Neural progenitor cell (in vitro differentiated cells): ENCODE measurements around the gene VPS13D. TPM values are rescaled to one million over a fixed set of nuclear protein-coding genes. Genes with fewer than 3 reads are reported as not detected.

ENCODE experiments used
- DNase-seq: peaks from one replicate; pipeline ENCODE4 v3.0.0-alpha.2; 2016; ENCODE audit warnings: low spot score
- H2AFZ ChIP-seq: fragments of 200-600 bp; sonication (generic); replicated peaks from 2 replicates; pipeline ENCODE4 v1.6.1; 2016; ENCODE audit warnings: antibody characterized with exemption
- H3F3A ChIP-seq: fragments of 200-600 bp; sonication (generic); 2 replicates; pipeline ENCODE4 v1.6.1; 2016; ENCODE audit warnings: antibody characterized with exemption, low read depth
- H3K27ac ChIP-seq: fragments of 200-600 bp; sonication (generic); 2 replicates; pipeline ENCODE4 v1.5.1; 2016; ENCODE audit warnings: mild to moderate bottlenecking
- H3K27me3 ChIP-seq: fragments of 200-600 bp; sonication (generic); 2 replicates; pipeline ENCODE4 v1.6.1; 2016; ENCODE audit warnings: mild to moderate bottlenecking, moderate library complexity
- H3K36me3 ChIP-seq: fragments of 200-600 bp; sonication (generic); 2 replicates; pipeline ENCODE4 v1.5.1; 2016
- H3K4me1 ChIP-seq: fragments of 200-600 bp; sonication (generic); 2 replicates; pipeline ENCODE4 v1.6.1; 2016; ENCODE audit warnings: mixed run types
- H3K4me2 ChIP-seq: fragments of 200-600 bp; sonication (generic); 2 replicates; pipeline ENCODE4 v1.6.1; 2016
- H3K4me3 ChIP-seq: fragments of 200-600 bp; sonication (generic); 2 replicates; pipeline ENCODE4 v1.5.1; 2016
- H3K79me2 ChIP-seq: fragments of 200-600 bp; sonication (generic); 2 replicates; pipeline ENCODE4 v1.6.1; 2016; ENCODE audit warnings: low read depth
- H3K9ac ChIP-seq: fragments of 200-600 bp; sonication (generic); 2 replicates; pipeline ENCODE4 v1.6.1; 2016
- H3K9me3 ChIP-seq: fragments of 200-600 bp; sonication (generic); 2 replicates; pipeline ENCODE4 v1.5.1; 2016; ENCODE audit warnings: low read depth
- H4K20me1 ChIP-seq: fragments of 200-600 bp; sonication (generic); 2 replicates; pipeline ENCODE4 v1.6.1; 2016; ENCODE audit warnings: low read depth
- H3K27ac Mint-ChIP-seq: 3 replicates; pipeline ENCODE4 v1.8.0; 2021; ENCODE audit warnings: mixed read lengths
- H3K27me3 Mint-ChIP-seq: 2 replicates; pipeline ENCODE4 v1.8.0; 2022; ENCODE audit warnings: low read depth, mild to moderate bottlenecking, inconsistent platforms, moderate library complexity, mixed read lengths; ENCODE audit not compliant: insufficient read depth
- H3K36me3 Mint-ChIP-seq: 3 replicates; pipeline ENCODE4 v1.8.0; 2021; ENCODE audit warnings: mixed read lengths
- H3K4me1 Mint-ChIP-seq: 3 replicates; pipeline ENCODE4 v1.8.0; 2021; ENCODE audit warnings: mixed read lengths
- H3K4me3 Mint-ChIP-seq: 3 replicates; pipeline ENCODE4 v1.8.0; 2021; ENCODE audit warnings: mild to moderate bottlenecking, moderate library complexity, mixed read lengths
- H3K9me3 Mint-ChIP-seq: 3 replicates; pipeline ENCODE4 v1.8.0; 2020; ENCODE audit warnings: mixed read lengths
- EZH2 ChIP-seq: fragments of 200-600 bp; sonication (generic); IDR thresholded peaks from 2 replicates; pipeline ENCODE4 v1.6.1; 2017; ENCODE audit warnings: antibody characterized with exemption, mild to moderate bottlenecking, moderate library complexity
- EZH2phosphoT487 ChIP-seq: fragments of 200-600 bp; sonication (generic); IDR thresholded peaks from 2 replicates; pipeline ENCODE4 v1.6.1; 2017; ENCODE audit warnings: antibody characterized with exemption
- total RNA-seq: library from RNA; depleted of rRNA; stranded (reverse); fragments of >200 nt; gene quantifications from 2 replicates; pipeline ENCODE4 v1.2.3, GENCODE V29; 2015; ENCODE audit warnings: low replicate concordance
- TF ChIP-seq, protein P1 (sequence below): fragments of 200-600 bp; sonication (generic); IDR thresholded peaks from 2 replicates; pipeline ENCODE4 v1.5.1; 2017; ENCODE audit warnings: antibody characterized with exemption, mild to moderate bottlenecking

VPS13D gene
- total RNA-seq, 1 donor from 2014 or later, result 16.4 TPM

DNA sequence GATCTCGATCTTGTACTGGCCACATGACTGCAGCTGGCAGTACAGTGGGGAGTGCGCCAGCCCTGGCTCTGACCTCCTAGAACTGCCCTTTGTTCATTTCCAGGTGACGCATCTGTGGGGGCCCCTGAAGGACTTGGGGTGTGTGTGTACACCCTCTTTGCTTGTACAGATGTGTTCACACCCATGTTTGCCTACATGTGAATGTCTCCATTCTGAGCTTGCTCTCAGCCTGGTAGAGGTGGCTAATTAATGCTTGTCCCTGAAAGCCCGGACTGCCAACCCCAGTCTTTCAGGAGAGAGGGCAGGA is 43.2 kb upstream of the VPS13D start:
- no peak for TF ChIP-seq EZH2phosphoT487
- TF ChIP-seq, protein P1, sequence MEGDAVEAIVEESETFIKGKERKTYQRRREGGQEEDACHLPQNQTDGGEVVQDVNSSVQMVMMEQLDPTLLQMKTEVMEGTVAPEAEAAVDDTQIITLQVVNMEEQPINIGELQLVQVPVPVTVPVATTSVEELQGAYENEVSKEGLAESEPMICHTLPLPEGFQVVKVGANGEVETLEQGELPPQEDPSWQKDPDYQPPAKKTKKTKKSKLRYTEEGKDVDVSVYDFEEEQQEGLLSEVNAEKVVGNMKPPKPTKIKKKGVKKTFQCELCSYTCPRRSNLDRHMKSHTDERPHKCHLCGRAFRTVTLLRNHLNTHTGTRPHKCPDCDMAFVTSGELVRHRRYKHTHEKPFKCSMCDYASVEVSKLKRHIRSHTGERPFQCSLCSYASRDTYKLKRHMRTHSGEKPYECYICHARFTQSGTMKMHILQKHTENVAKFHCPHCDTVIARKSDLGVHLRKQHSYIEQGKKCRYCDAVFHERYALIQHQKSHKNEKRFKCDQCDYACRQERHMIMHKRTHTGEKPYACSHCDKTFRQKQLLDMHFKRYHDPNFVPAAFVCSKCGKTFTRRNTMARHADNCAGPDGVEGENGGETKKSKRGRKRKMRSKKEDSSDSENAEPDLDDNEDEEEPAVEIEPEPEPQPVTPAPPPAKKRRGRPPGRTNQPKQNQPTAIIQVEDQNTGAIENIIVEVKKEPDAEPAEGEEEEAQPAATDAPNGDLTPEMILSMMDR, result no peak
- TF ChIP-seq EZH2, result no peak
- Histone ChIP-seq H3K36me3 (no peaks in the 10 kb centered on the region), H3F3A (peaks cover 5% of the 10 kb centered on the region), H2AFZ (no peak overlapping the region), H3K4me1 (peaks cover 12% of the 10 kb centered on the region), H3K27ac (no peak overlapping the region), H3K9ac (no peak overlapping the region), H3K79me2 (no peaks in the 10 kb centered on the region), H3K27me3 (no peaks in the 10 kb centered on the region), H3K9me3 (no peaks in the 10 kb centered on the region), H4K20me1 (no peaks in the 10 kb centered on the region), H3K4me3 (no peak overlapping the region), H3K4me2 (no peak overlapping the region)
- Mint-ChIP-seq H3K9me3 (no peaks in the 10 kb centered on the region), H3K36me3 (no peaks in the 10 kb centered on the region), H3K4me1 (peaks cover 33% of the 10 kb centered on the region), H3K27ac (peak overlapping the region; percentile 50), H3K27me3 (peaks cover 9% of the 10 kb centered on the region), H3K4me3 (no peak overlapping the region)
- no peak for DNase-seq

DNA sequence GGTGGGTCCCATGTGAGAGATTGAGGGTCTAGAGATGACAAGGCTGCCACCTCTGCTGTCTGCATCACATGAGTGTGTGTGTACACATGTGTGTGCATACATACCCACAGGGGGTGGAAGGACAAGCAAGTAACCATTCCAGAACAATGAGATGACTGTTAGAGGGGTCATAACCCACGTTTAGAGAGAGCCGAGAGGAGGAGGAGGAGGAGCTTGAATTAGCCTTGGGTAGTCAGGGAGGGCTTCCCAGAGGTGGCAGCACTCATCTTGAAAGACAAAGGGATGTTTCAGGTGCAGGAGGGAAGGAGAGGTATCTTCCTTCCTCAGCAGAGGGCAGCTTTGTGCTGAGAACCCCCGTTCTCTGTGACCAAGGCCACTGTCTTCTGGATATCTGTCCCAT is 41.7 kb upstream of the VPS13D start:
- Histone ChIP-seq H3K9ac (no peak overlapping the region), H3K79me2 (no peaks in the 10 kb centered on the region), H3K36me3 (no peaks in the 10 kb centered on the region), H3K27ac (no peak overlapping the region), H2AFZ (no peak overlapping the region), H3K4me1 (peaks cover 12% of the 10 kb centered on the region), H3K4me3 (no peak overlapping the region), H3K4me2 (no peak overlapping the region), H3K27me3 (no peaks in the 10 kb centered on the region), H4K20me1 (no peaks in the 10 kb centered on the region), H3K9me3 (no peaks in the 10 kb centered on the region), H3F3A (peaks cover 5% of the 10 kb centered on the region)
- DNase-seq, result no peak
- Mint-ChIP-seq H3K27me3 (peaks cover 10% of the 10 kb centered on the region), H3K9me3 (no peaks in the 10 kb centered on the region), H3K27ac (peak overlapping the region; percentile 65), H3K36me3 (no peaks in the 10 kb centered on the region), H3K4me1 (peaks cover 36% of the 10 kb centered on the region), H3K4me3 (peak overlapping the region; percentile 4)
- TF ChIP-seq, protein P1, result no peak
- no peak for TF ChIP-seq EZH2
- no peak for TF ChIP-seq EZH2phosphoT487

DNA sequence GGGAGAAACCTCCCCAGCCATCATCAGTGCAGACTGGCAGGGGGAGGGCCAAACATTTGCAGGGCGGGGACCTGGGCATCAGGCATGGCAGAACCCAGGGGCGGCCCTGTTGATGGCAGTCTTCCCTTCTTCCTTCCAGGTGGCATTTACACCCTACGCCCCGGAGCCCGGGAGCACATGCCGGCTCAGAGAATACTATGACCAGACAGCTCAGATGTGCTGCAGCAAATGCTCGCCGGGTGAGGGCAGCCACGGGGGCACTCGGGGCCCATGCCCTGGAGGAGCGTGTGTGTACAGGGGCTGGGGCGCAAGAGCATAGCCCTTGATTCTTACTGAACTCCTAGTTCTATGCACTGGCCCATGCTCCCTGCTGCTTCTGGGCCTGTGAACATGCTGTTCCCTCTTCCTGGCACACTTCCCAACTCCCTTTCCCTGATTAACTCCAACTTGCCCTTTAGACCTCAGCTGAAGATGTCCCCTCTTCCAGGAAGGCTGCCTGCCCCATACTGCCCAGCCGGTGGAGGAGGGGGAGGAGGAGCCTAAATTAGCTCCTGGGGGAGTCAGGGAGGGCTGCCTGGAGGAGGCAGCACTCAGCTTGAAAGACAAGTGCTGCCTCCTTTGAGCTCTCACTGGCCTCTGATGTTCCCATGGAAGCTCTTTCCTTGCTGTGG is 41.0 kb upstream of the VPS13D start:
- no peak overlapping the region for H3K4me2 ChIP-seq
- no peaks in the 10 kb centered on the region for H3K79me2 ChIP-seq
- no peaks in the 10 kb centered on the region for H3K36me3 ChIP-seq
- no peak for DNase-seq
- H3K27me3 Mint-ChIP-seq, result peaks cover 10% of the 10 kb centered on the region
- peaks cover 5% of the 10 kb centered on the region for H3F3A ChIP-seq
- H3K4me1 Mint-ChIP-seq, result peaks cover 36% of the 10 kb centered on the region
- no peak overlapping the region for H3K9ac ChIP-seq
- peaks cover 11% of the 10 kb centered on the region for H3K4me1 ChIP-seq
- no peak overlapping the region for H2AFZ ChIP-seq
- H3K4me3 Mint-ChIP-seq, result no peak overlapping the region
- no peak overlapping the region for H3K27ac Mint-ChIP-seq
- no peak overlapping the region for H3K27ac ChIP-seq
- H3K4me3 ChIP-seq, result no peak overlapping the region
- H3K9me3 ChIP-seq, result no peaks in the 10 kb centered on the region
- TF ChIP-seq, protein P1, result no peak
- no peak for TF ChIP-seq EZH2
- no peak for TF ChIP-seq EZH2phosphoT487
- H3K27me3 ChIP-seq, result no peaks in the 10 kb centered on the region
- H3K36me3 Mint-ChIP-seq, result no peaks in the 10 kb centered on the region
- no peaks in the 10 kb centered on the region for H3K9me3 Mint-ChIP-seq
- no peaks in the 10 kb centered on the region for H4K20me1 ChIP-seq
